SKM-1 (cell line): ENCODE results near the gene SAFB2.
"Not testable (repeated sequence)": the region's sequence is repeated elsewhere in the genome, so short reads cannot be mapped to it uniquely, and the experiment has no call there.

Experiments used
- DNase-seq: peaks from one replicate; lab custom pipeline; 2025; ENCODE audit not compliant: unreplicated experiment; lab: John Stamatoyannopoulos, UW

Gene SAFB2

DNA sequence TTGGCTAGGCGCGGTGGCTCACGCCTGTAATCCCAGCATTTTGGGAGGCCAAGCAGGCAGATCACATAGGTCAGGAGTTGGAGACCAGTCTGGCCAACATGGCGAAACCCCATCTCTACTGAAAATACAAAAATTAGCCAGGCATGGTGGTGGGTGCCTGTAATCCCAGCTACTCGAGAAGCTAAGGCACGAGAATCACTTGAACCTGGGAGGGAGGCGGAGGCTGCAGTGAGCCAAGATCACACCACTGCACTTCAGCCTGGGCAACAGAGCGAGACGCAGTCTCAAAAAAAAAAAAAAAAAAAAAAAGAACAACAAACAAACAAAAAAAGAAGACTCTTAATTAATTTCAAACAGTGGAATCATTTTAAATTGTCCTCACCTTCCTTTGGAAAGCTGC lies 13.8 kb downstream of the SAFB2 start:
- not testable (repeated sequence) for DNase-seq

DNA sequence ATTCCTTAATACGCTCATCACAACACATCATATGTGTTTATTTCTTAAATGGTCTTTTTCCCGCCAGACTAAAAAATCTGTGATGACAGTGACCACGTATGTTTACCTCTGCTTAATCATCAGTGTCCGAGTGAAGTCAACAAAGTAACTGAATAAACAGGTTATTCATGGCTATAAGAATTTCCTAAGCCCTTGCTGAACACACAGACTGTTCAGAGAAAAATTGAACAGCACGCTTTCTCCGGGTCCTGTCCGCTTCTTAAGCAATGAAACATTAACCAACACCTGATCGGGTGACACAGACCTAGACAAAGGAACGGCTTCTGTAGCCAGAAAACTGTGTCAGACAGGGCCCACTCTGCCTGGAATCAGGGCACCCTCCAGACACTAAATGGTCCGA lies 14.3 kb downstream of the SAFB2 start:
- DNase-seq = no peak

DNA sequence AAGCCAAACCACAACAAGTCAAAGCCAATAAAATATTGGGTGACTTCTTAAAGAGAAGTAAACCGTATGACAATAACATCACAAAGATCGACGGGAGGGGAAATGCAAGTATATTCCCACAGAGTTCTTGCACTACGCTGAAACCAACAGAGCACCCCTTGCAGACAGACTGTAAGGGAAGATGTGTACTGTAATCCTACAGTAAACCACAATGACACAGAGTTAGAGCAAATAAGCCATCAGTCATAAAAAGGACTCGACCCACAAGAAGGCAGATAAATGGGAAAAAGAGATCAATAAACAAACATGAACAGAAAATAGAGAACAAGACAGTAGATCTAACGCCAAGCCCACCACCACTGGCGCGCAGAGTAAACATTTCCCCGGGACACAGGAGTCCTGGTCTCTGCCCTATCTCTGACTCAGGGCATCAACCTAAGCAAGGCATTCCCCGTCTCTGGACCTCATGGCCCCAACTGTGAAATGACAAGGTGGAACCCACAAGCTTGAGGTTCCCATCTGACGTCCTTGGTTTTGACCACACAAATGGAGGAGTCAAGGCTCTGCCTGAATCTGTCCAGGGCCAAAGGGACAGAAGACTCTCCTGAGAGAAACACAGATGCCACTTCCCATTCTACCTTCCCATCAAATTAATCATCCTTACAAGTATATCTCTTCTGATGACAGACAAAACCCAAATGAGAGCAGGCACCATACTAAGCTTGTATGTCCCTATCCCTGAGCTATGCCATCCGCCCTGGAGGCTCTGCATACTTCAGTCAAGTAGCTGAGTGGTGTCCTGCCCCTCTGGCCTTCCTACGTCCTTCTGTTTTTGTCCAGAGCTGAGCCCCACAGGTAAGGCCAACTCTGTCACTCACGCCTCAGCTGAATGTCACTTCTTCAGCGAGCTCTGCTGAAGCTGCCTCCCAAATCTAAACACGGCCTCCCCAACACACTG lies 15.0 kb downstream of the SAFB2 start:
- DNase-seq = no peak

DNA sequence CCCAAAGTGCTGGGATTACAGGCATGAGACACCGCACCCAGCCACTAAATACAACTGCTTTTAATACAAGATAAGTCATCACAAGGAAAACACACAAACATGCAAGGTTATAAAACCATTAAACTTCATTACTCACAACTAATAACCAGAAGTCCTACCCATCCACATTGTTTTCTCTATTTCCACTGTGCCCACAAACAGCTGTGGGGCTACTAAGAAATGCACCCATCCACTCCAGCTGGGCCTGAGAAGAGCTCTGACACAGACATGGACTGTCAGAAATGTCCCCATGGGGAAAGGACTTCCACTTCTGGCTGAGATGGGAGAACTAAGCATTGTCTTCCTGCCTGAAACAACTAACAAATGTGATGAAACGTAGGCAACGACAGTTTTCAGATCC lies 17.2 kb downstream of the SAFB2 start:
- DNase-seq = no peak

DNA sequence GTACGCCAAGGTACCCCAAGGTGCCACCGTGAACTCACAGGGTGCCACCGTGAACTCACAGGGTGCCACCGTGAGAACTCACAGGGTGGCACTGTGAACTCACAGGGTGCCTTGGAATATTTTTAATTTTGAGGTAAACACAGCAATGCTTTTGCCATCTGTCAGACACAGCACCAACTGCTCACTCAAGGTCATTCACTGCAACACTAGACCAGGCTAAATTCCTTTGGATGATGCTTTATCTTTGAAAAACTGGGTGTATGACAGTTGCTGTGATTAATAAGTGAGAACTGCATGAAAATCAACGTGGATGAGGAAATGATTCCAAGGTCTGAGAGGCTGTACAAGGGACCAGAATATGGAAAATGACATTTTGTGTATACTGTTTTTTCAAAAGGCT lies 18.9 kb downstream of the SAFB2 start:
- DNase-seq = no peak

GRCh38 chr19:5600797-5601196 lies 21.8 kb downstream of the SAFB2 start:
- no peak for DNase-seq

GRCh38 chr19:5595745-5596144 lies 26.8 kb downstream of the SAFB2 start:
- DNase-seq = no peak

- no peak for DNase-seq
These were observed 27.4 kb downstream of the SAFB2 start for GRCh38 chr19:5595129-5595528.

- DNase-seq = no peak
These were observed 28.0 kb downstream of the SAFB2 start for GRCh38 chr19:5594521-5594950.

GRCh38 chr19:5593343-5594255 lies 29.0 kb downstream of the SAFB2 start:
- no peak for DNase-seq

GRCh38 chr19:5592531-5593342 lies 29.8 kb downstream of the SAFB2 start:
- DNase-seq = no peak

GRCh38 chr19:5591476-5591875 lies 31.1 kb downstream of the SAFB2 start:
- DNase-seq = no peak

- no peak for DNase-seq
These were observed 31.8 kb downstream of the SAFB2 start for GRCh38 chr19:5590865-5591154.

DNA sequence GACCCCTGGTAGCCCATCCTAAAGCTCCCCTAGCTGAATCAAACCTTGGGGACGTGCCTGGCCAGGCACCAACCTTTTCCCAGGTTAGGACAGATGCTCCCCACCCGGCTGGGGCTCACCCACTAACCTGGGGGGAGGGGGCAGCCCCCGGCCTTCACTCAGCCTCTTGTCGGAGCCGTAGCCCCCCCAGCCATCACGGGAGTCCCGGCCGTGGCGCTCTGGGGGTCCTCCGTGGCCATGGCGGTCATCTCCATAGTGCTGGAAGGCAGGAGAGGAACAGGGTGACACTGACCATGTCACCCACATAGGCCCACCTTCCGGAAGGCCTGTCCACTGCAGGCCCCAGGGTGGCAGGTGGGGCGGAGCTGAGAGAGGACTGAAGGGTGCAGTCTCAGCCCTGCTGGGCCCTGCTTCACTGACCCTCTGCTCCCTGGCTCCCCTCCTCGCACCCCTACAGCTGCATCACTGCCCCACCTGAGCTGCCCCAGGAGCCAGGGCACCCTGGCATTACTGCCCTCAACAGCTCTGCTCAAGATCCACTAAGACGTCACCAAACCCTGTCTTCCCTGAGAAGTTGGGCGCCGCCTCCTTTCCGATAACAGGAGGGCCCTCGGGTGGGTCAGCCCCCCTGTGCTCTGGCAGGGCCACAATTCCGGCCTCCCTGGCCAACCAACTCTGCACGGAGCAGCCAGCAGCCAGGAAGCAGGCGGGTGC lies 32.3 kb downstream of the SAFB2 start:
- no peak for DNase-seq

- no peak for DNase-seq
These were observed 33.5 kb downstream of the SAFB2 start for GRCh38 chr19:5588906-5589676.

GRCh38 chr19:5588441-5588840 lies 34.1 kb downstream of the SAFB2 start:
- no peak for DNase-seq

GRCh38 chr19:5587661-5588060 lies 34.9 kb downstream of the SAFB2 start:
- DNase-seq = no peak

GRCh38 chr19:5587071-5587455 lies 35.5 kb downstream of the SAFB2 start:
- no peak for DNase-seq

DNA sequence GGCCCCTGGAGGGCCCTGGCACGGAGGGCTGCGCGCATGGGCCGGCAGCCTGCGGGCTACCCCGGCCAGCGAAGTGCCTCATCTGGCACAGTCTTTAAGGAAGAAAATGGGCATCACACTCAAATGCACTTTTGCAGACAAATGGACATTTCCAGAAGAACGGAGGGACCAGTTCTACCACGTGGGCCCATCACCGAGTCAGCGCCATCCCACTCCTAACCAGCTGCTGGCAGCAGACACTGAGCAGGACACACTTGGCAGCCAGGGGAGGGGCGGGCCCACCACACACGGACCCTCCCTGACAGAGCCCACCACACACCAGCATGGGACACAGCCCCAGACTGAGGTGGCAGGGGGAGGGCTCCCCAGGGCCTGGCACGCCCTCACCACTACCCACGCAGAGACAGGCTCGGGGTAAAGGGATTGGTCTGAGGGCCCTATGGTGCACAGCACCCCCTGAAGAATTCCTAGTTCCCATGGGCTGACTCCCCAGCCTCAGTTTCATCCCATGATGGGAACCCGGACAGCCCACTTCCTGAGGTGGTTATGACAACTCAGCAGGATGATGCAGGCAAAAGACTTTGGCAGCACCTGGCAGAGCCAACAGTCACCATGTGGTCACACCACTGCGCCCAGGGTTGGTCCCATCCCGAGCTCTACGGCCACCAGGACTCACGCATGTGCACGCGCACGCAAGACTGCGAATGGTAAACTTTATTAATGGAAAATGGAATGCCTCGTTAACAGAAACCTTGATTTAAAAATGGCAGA lies 36.1 kb downstream of the SAFB2 start:
- no peak for DNase-seq
